Endodermal cell (in vitro differentiated cells): ENCODE measurements around the gene SCAPER. TPM values are rescaled to one million over a fixed set of nuclear protein-coding genes. Genes with fewer than 3 reads are reported as not detected.

Source experiments
- DNase-seq: peaks from one replicate; pipeline ENCODE4 v3.0.0-alpha.2; 2017
- H3K27ac ChIP-seq: 2 replicates; pipeline ENCODE4 v1.5.1; 2013; ENCODE audit warnings: mild to moderate bottlenecking, low read depth, low read length, moderate library complexity
- H3K27me3 ChIP-seq: 2 replicates; pipeline ENCODE4 v1.6.1; 2013; ENCODE audit warnings: mild to moderate bottlenecking, low read length, moderate library complexity; ENCODE audit not compliant: insufficient read depth, control insufficient read depth, poor library complexity, severe bottlenecking
- H3K36me3 ChIP-seq: 2 replicates; pipeline ENCODE4 v1.7.0; 2013; ENCODE audit warnings: mild to moderate bottlenecking, low read length, moderate library complexity; ENCODE audit not compliant: control insufficient read depth, insufficient read depth
- H3K4me1 ChIP-seq: one replicate; pipeline ENCODE4 v1.7.0; 2013; ENCODE audit warnings: low read length; ENCODE audit not compliant: control insufficient read depth, insufficient read depth
- H3K4me3 ChIP-seq: 2 replicates; pipeline ENCODE4 v1.5.1; 2013; ENCODE audit warnings: mild to moderate bottlenecking, low read length, moderate library complexity
- H3K9ac ChIP-seq: 2 replicates; pipeline ENCODE4 v1.6.1; 2013; ENCODE audit warnings: mild to moderate bottlenecking, low read length, moderate library complexity; ENCODE audit not compliant: poor library complexity, severe bottlenecking; ENCODE audit errors: extremely low read depth
- H3K9me3 ChIP-seq: 2 replicates; pipeline ENCODE4 v1.6.1; 2013; ENCODE audit warnings: mild to moderate bottlenecking, low read length, moderate library complexity; ENCODE audit not compliant: control insufficient read depth
- H3K27ac Mint-ChIP-seq: 2 replicates; pipeline ENCODE4 v1.8.0; 2020; ENCODE audit warnings: mixed read lengths
- H3K27me3 Mint-ChIP-seq: 2 replicates; pipeline ENCODE4 v1.8.0; 2021; ENCODE audit warnings: mild to moderate bottlenecking, mixed read lengths; ENCODE audit not compliant: insufficient read depth
- H3K36me3 Mint-ChIP-seq: 2 replicates; pipeline ENCODE4 v1.8.0; 2020; ENCODE audit warnings: low read depth, mixed read lengths
- H3K4me1 Mint-ChIP-seq: 2 replicates; pipeline ENCODE4 v1.8.0; 2020; ENCODE audit warnings: mixed read lengths
- H3K4me3 Mint-ChIP-seq: 2 replicates; pipeline ENCODE4 v1.8.0; 2020; ENCODE audit warnings: mild to moderate bottlenecking, moderate library complexity, mixed read lengths
- H3K9me3 Mint-ChIP-seq: 2 replicates; pipeline ENCODE4 v1.8.0; 2020; ENCODE audit warnings: mild to moderate bottlenecking, mixed read lengths
- CTCF ChIP-seq: fragments of 200-600 bp; sonication (generic); conservative IDR thresholded peaks from 2 replicates; pipeline ENCODE4 v1.5.0; 2021; ENCODE audit warnings: antibody characterized with exemption, mild to moderate bottlenecking
- WGBS, 2 experiments: methylation state at CpG; one replicate each; pipeline versions ENCODE4 v1.1.5 to v1.1.7; 2013; ENCODE audit warnings: missing lambda C conversion rate in 2 of 2, mixed read lengths in 1 of 2; ENCODE audit not compliant: insufficient coverage in 1 of 2, insufficient read length in 1 of 2; 5-methylcytosine and 5-hydroxymethylcytosine counted together
- total RNA-seq, 2 donors: library from RNA; stranded (reverse); fragmentation: NEBNext Ultra II Directional in 1 of 2; extraction: Animal tissue kit (Norgen Biotek cat#: 25700) in 1 of 2; gene quantifications; 2 replicates in 1 of 2; 3 replicates in 1 of 2; pipeline ENCODE4 v1.2.1, GENCODE V29; 2021

SCAPER gene
- total RNA-seq, 2 donors from 2014 or later, result 8.9 to 12.2 TPM

DNA sequence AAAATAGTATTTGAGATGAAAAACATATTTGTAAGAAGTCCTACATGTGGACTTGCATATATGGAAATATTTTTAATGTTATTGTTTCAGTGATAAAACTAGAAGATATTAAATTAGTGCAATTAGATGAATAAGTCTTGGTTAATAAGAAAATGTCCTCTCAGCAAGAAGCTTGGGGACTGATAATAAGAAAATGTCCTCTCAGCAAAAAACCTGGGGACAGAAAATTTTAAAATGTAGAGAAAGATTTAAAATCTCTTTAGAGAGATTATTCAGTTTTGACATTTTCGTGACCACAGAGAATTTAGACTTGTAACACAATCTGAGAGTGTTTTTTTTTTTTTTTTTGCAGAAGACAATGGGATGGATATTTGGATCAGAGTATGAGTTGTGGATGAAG is 412.6 kb downstream of the SCAPER start:
- peaks cover 5% of the 10 kb centered on the region for H3K4me1 ChIP-seq
- no peak overlapping the region for H3K27ac ChIP-seq
- no peak for TF ChIP-seq CTCF
- Mint-ChIP-seq H3K4me1 (peaks cover 20% of the 10 kb centered on the region), H3K9me3 (no peaks in the 10 kb centered on the region), H3K36me3 (no peaks in the 10 kb centered on the region), H3K27me3 (no peaks in the 10 kb centered on the region), H3K27ac (no peak overlapping the region), H3K4me3 (no peak overlapping the region)
- 78 to 100% methylated on average over 1 of the region's 1 CpG for WGBS, 2 experiments
- H3K4me3 ChIP-seq, result no peak overlapping the region
- no peaks in the 10 kb centered on the region for H3K27me3 ChIP-seq
- no peak for DNase-seq
- H3K36me3 ChIP-seq, result no peaks in the 10 kb centered on the region
- H3K9me3 ChIP-seq, result no peaks in the 10 kb centered on the region
- H3K9ac ChIP-seq, result no peak overlapping the region

GRCh38 chr15:76483752-76484151 is 421.4 kb downstream of the SCAPER start:
- Histone ChIP-seq H3K27me3 (no peaks in the 10 kb centered on the region), H3K4me1 (no peaks in the 10 kb centered on the region), H3K9me3 (no peaks in the 10 kb centered on the region), H3K36me3 (no peaks in the 10 kb centered on the region), H3K9ac (no peak overlapping the region), H3K27ac (no peak overlapping the region), H3K4me3 (no peak overlapping the region)
- no peaks in the 10 kb centered on the region for H3K36me3 Mint-ChIP-seq
- 86 to 89% methylated on average over 1 to 2 of the region's 2 CpGs for WGBS, 2 experiments
- no peaks in the 10 kb centered on the region for H3K27me3 Mint-ChIP-seq
- no peak for TF ChIP-seq CTCF
- H3K9me3 Mint-ChIP-seq, result no peaks in the 10 kb centered on the region
- DNase-seq, result no peak
- no peak overlapping the region for H3K4me3 Mint-ChIP-seq
- H3K27ac Mint-ChIP-seq, result no peak overlapping the region
- peaks cover 3% of the 10 kb centered on the region for H3K4me1 Mint-ChIP-seq

DNA sequence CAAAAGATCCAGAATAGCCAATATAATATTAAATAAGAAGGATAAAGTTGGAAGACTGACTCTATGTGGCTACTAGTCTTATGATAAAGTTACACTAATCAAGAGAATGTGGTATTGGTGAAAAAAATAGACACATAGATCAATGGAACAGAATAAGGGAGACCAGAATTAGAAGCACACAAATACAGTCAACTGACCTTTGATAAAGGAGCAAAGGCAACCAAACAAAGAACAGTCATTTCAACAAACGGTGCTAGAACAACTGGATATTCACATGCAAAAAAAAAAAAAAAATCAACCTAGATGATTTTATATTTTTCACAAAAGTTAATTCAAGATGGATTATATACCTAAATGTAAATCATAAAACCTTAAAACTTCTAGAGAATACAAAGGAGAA is 422.1 kb downstream of the SCAPER start:
- TF ChIP-seq CTCF, result no peak
- H3K9ac ChIP-seq, result no peak overlapping the region
- H3K9me3 Mint-ChIP-seq, result no peaks in the 10 kb centered on the region
- H3K27me3 Mint-ChIP-seq, result no peaks in the 10 kb centered on the region
- H3K4me1 Mint-ChIP-seq, result peaks cover 3% of the 10 kb centered on the region
- H3K27ac ChIP-seq, result no peak overlapping the region
- H3K4me1 ChIP-seq, result no peaks in the 10 kb centered on the region
- H3K4me3 ChIP-seq, result no peak overlapping the region
- no peak for DNase-seq
- WGBS, 2 experiments, result 82% methylated on average over 1 of the region's 1 CpG; no CpG with 5 or more reads in 1 of the 2 experiments
- no peaks in the 10 kb centered on the region for H3K36me3 Mint-ChIP-seq
- H3K4me3 Mint-ChIP-seq, result no peak overlapping the region
- no peaks in the 10 kb centered on the region for H3K27me3 ChIP-seq
- no peaks in the 10 kb centered on the region for H3K9me3 ChIP-seq
- H3K36me3 ChIP-seq, result no peaks in the 10 kb centered on the region
- H3K27ac Mint-ChIP-seq, result no peak overlapping the region
